Activated T-cell treated with anti-CD3 and anti-CD28 coated beads, Interleukin-2, amount 50 U/mL, for 1 hour (primary cell): ENCODE results near the gene ALDH4A1.
"Not testable (repeated sequence)": the region's sequence is repeated elsewhere in the genome, so short reads cannot be mapped to it uniquely, and the experiment has no call there.

Experiments
- DNase-seq: peaks from one replicate; pipeline ENCODE4 v3.0.0-alpha.2; 2020

The ALDH4A1 gene

GRCh38 chr1:18898567-18898966 lies 3.8 kb downstream of the ALDH4A1 start:
- DNase-seq, result no peak

- no peak for DNase-seq
Measured at GRCh38 chr1:18895317-18895716, 7.0 kb downstream of the ALDH4A1 start.

GRCh38 chr1:18893120-18893519 lies 9.2 kb downstream of the ALDH4A1 start:
- DNase-seq, result no peak

GRCh38 chr1:18891858-18892257 lies 10.5 kb downstream of the ALDH4A1 start:
- not testable (repeated sequence) for DNase-seq

- no peak for DNase-seq
Measured at GRCh38 chr1:18891426-18891780, 11.0 kb downstream of the ALDH4A1 start.

GRCh38 chr1:18890706-18891425 lies 11.5 kb downstream of the ALDH4A1 start:
- no peak for DNase-seq

- no peak for DNase-seq
Measured at GRCh38 chr1:18886003-18886335, 16.4 kb downstream of the ALDH4A1 start.

- DNase-seq, result no peak
Measured at GRCh38 chr1:18885311-18886002, 16.9 kb downstream of the ALDH4A1 start.

GRCh38 chr1:18884727-18885126 lies 17.6 kb downstream of the ALDH4A1 start:
- DNase-seq, result no peak

GRCh38 chr1:18884419-18884717 lies 18.0 kb downstream of the ALDH4A1 start:
- no peak for DNase-seq

- peak; percentile 81 for DNase-seq
Measured at GRCh38 chr1:18883636-18884418, 18.5 kb downstream of the ALDH4A1 start.

- DNase-seq, result no peak
Measured at GRCh38 chr1:18883079-18883478, 19.3 kb downstream of the ALDH4A1 start.

GRCh38 chr1:18882486-18882885 lies 19.9 kb downstream of the ALDH4A1 start:
- no peak for DNase-seq

GRCh38 chr1:18881642-18882431 lies 20.5 kb downstream of the ALDH4A1 start:
- no peak for DNase-seq

GRCh38 chr1:18881164-18881563 lies 21.2 kb downstream of the ALDH4A1 start:
- DNase-seq, result no peak

GRCh38 chr1:18880585-18880984 lies 21.8 kb downstream of the ALDH4A1 start:
- DNase-seq, result no peak

GRCh38 chr1:18879791-18880309 lies 22.5 kb downstream of the ALDH4A1 start:
- DNase-seq, result no peak

- no peak for DNase-seq
Measured at GRCh38 chr1:18879215-18879790, 23.1 kb downstream of the ALDH4A1 start.

GRCh38 chr1:18878538-18879214 lies 23.7 kb downstream of the ALDH4A1 start:
- no peak for DNase-seq

GRCh38 chr1:18877282-18877681 lies 25.1 kb downstream of the ALDH4A1 start:
- DNase-seq, result no peak

- DNase-seq, result no peak
Measured at GRCh38 chr1:18876210-18876609, 26.1 kb downstream of the ALDH4A1 start.

GRCh38 chr1:18875796-18876128 lies 26.6 kb downstream of the ALDH4A1 start:
- DNase-seq, result no peak
